ENCODE data around the gene INPP5D. TPM values are rescaled to one million over a fixed set of nuclear protein-coding genes. Genes with fewer than 3 reads are reported as not detected.

Gene INPP5D
- polyA plus RNA-seq, 1 donor (not counting 4 experiments of a cell fraction or from before 2014, with no cell fraction given): 7.5 TPM

GRCh38 chr2:233084488-233084887 is 24.3 kb downstream of the INPP5D start:
- Histone ChIP-seq H2AFZ (ENCODE audit: control insufficient read depth, low read length) (no peak overlapping the region), H3K4me3 (ENCODE audit: control insufficient read depth in 2 of 3, extremely low read depth in 1 of 3, insufficient read depth in 2 of 3, low read depth in 1 of 3, low read length in 3 of 3) (no peak overlapping the region), H4K20me1 (ENCODE audit: control insufficient read depth, extremely low read depth, insufficient read depth, low read length) (no peaks in the 10 kb centered on the region), H3K27ac (ENCODE audit: control insufficient read depth, insufficient read depth, low read length) (no peak overlapping the region), H3K9me3 (ENCODE audit: control insufficient read depth, low read depth, low read length) (no peaks in the 10 kb centered on the region), H3K36me3 (ENCODE audit: control insufficient read depth in 2 of 2, extremely low read depth in 1 of 2, insufficient read depth in 2 of 2, low read length in 2 of 2) (no peaks in the 10 kb centered on the region), H3K9ac (ENCODE audit: control insufficient read depth, extremely low read depth, insufficient read depth, low read length) (no peak overlapping the region), H3K4me2 (ENCODE audit: control insufficient read depth, extremely low read depth, insufficient read depth, low read depth, low read length) (no peak overlapping the region), H3K4me1 (ENCODE audit: control insufficient read depth, extremely low read depth, insufficient read depth, low read length) (peaks cover 4% of the 10 kb centered on the region), H3K79me2 (ENCODE audit: control insufficient read depth, insufficient read depth, low read length) (no peaks in the 10 kb centered on the region), H3K27me3 (ENCODE audit: control insufficient read depth, extremely low read depth, insufficient read depth, low read length) (peaks cover 34% of the 10 kb centered on the region), H3K9me1 (ENCODE audit: control insufficient read depth, extremely low read depth, insufficient read depth, low read length) (no peaks in the 10 kb centered on the region)
- dilution Hi-C loops (cut with MboI; ENCODE audit: extremely low pct_ligation_motif_present, low sequenced_read_pairs): no loop called here
- FAIRE-seq (no peak), DNase-seq (ENCODE audit: low read depth, low spot score) (no peak)
- TF ChIP-seq CTCF (optimal IDR thresholded peaks at IDR 0.05 in 1 of 3, IDR thresholded peaks at IDR 0.05 in 1 of 3, conservative IDR thresholded peaks at IDR 0.05 in 1 of 3; ENCODE audit: extremely low read depth in 1 of 3, insufficient read depth in 2 of 3, low read length in 3 of 3): no peak
- TF ChIP-seq EZH2 (IDR thresholded peaks at IDR 0.05; ENCODE audit: low read length): no peak

GRCh38 chr2:233085037-233085838 is 25.1 kb downstream of the INPP5D start:
- H3K36me3 ChIP-seq (ENCODE audit: control insufficient read depth in 2 of 2, extremely low read depth in 1 of 2, insufficient read depth in 2 of 2, low read length in 2 of 2): no peaks in the 10 kb centered on the region
- no peaks in the 10 kb centered on the region for H4K20me1 ChIP-seq (ENCODE audit: control insufficient read depth, extremely low read depth, insufficient read depth, low read length)
- no peak overlapping the region for H3K27ac ChIP-seq (ENCODE audit: control insufficient read depth, insufficient read depth, low read length)
- H3K9ac ChIP-seq (ENCODE audit: control insufficient read depth, extremely low read depth, insufficient read depth, low read length): no peak overlapping the region
- H3K4me1 ChIP-seq (ENCODE audit: control insufficient read depth, extremely low read depth, insufficient read depth, low read length): peaks cover 4% of the 10 kb centered on the region
- peaks cover 36% of the 10 kb centered on the region for H3K27me3 ChIP-seq (ENCODE audit: control insufficient read depth, extremely low read depth, insufficient read depth, low read length)
- H3K9me1 ChIP-seq (ENCODE audit: control insufficient read depth, extremely low read depth, insufficient read depth, low read length): no peaks in the 10 kb centered on the region
- H2AFZ ChIP-seq (ENCODE audit: control insufficient read depth, low read length): no peak overlapping the region
- no peaks in the 10 kb centered on the region for H3K9me3 ChIP-seq (ENCODE audit: control insufficient read depth, low read depth, low read length)
- no peaks in the 10 kb centered on the region for H3K79me2 ChIP-seq (ENCODE audit: control insufficient read depth, insufficient read depth, low read length)
- FAIRE-seq (no peak), DNase-seq (ENCODE audit: low read depth, low spot score) (no peak)
- H3K4me2 ChIP-seq (ENCODE audit: control insufficient read depth, extremely low read depth, insufficient read depth, low read depth, low read length): no peak overlapping the region
- H3K4me3 ChIP-seq (ENCODE audit: control insufficient read depth in 2 of 3, extremely low read depth in 1 of 3, insufficient read depth in 2 of 3, low read depth in 1 of 3, low read length in 3 of 3): no peak overlapping the region
- dilution Hi-C loops (cut with MboI; ENCODE audit: extremely low pct_ligation_motif_present, low sequenced_read_pairs): no loop called here
- no peak for TF ChIP-seq EZH2 (IDR thresholded peaks at IDR 0.05; ENCODE audit: low read length)
- no peak for TF ChIP-seq CTCF (optimal IDR thresholded peaks at IDR 0.05 in 1 of 3, IDR thresholded peaks at IDR 0.05 in 1 of 3, conservative IDR thresholded peaks at IDR 0.05 in 1 of 3; ENCODE audit: extremely low read depth in 1 of 3, insufficient read depth in 2 of 3, low read length in 3 of 3)
